ENCODE data around the gene TMC6.

Gene TMC6

DNA sequence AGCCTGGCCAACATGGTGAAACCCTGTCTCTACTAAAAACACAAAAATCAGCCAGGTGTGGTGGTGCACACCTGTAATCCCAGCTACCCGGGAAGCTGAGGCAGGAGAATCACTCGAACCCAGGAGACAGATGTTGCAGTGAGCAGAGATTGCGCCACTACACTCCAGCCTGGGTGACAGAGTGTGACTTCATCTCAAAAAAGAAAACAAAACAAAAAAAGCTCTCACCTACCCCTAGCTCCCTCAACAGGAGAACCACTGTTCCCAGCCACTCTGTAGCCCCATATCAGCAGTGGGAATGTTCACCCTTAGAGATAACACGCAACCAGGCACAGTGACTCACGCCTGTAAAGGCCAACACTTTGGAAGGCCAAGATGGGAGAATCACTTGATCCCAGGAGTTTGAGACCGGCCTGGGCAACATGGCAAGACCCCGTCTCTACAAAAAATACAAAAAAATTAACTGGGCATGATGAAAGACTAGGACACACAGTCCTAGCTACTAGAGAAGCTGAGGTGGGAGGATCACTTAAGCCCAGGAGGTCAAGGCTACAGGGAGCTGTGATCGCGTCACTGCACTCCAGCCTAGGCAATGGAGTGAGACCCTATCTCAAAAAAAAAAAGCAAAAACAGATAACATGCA lies 7.4 kb upstream of the TMC6 start:
- DNase-seq (ENCODE audit: low read depth) = no peak

DNA sequence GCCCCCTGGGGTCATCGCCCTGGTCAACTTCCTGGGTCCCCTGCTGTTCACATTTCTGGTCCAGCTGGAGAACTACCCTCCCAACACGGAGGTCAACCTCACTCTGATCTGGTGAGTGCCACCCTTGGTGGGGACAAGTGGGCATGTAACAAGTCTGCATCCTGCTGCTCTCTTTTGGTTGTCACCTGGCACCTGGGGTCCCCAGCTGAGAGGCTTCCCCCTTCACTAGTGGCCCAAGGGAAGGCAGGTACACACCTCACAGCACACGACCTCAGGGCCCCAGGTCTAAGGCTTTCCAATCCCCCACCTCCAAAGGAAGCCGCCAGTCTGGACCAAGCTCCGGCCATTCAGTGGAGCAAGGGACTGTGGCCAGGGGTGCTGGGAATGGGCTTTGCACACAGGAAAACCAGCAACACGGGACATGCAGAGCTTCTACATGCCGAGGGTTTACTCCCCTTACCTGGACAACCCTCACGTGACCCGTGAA lies 6.4 kb upstream of the TMC6 start:
- no peak for DNase-seq (ENCODE audit: low read depth)

DNA sequence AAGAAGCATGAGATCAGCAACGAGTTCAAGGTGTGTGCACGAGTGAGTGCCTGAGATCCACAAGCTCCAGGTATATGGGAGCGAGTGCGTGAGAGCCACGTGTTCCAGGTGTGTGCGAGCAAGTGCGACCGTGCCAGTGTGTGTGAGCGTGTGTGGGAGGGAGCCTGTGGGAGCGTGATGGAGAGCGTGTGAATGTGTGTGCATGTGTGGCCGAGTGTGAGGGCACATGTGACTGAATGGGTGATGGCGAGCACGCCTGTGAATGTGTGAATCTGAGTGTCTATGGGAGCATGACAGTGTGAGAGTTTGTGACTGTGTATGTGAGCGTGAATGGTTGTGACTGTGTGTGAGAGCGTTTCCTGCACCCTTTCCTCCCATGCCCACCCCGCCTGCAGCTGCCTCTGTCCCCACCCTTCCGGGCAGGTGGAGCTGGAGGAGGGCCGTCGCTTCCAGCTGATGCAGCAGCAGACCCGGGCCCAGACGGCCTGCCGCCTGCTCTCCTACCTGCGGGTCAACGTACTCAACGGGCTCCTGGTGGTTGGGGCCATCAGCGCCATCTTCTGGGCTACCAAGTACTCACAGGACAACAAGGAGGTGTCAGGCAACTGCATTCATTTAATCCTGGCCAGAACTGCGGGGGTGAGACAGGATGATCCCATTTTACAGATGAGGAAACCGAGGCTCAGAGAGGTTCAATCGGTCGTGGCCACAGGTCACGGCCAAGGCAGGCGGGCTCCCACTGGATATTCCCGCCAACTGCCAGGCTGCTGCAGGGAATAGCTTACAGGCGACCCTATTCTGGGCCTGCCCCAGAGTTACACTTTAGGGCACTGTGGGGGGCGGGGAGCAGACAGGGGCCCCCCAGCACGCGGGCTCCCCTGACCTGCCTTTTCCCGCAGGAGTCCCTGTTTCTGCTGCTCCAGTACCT lies 5.7 kb upstream of the TMC6 start:
- DNase-seq (ENCODE audit: low read depth) = no peak

DNA sequence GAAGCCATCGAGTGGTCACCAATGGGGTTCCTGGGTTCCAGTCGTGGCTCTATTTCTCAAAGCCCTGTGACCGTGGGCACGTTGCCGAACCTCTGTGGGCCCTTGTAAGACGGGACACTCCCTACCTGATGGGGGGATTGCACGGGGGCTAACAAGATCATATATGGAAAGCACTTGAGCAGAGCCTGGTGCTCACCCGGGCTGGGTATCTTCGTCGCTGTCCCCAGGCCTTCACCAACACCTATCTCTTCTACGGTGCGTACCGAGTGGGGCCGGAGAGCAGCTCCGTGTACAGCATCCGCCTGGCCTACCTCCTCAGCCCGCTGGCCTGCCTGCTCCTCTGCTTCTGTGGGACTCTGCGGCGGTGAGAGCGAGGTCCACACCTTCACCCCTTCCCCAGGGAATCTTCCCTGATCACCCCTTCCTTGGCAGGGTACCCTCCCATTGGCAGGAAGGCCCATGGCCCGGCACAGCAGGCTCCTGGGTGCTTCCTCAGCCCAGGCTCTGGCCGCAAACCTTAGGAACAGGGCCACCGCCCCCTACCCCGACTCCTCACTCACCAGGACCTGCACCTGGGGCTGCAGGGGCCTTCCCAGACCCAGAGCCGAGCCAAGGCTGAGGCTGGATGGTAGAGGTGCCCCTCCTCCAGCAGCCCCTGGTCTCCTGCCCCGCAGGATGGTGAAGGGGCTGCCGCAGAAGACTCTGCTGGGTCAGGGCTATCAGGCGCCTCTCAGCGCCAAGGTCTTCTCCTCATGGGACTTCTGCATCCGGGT lies 4.8 kb upstream of the TMC6 start:
- no peak for DNase-seq (ENCODE audit: low read depth)

DNA sequence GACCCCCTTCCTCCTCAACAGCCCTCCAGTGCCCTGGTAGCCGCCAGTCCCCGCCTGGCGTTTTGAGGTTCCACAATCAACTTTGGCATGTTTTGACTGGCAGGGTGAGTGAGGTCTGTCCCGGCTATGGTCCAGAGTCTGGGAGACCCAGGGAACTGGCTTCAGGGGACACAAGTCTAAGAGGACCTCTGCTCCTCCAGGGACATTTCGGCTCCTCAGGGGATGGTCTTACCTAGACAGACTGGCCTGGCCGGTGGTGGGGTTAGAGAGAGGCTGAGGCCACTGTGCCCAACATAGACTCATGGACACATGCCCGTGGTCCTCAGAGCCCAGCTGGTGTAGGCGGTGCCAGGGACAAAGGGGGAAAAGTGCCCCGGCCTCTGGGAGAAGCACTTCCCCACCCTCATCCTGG lies 4.2 kb upstream of the TMC6 start:
- no peak for DNase-seq (ENCODE audit: low read depth)

DNA sequence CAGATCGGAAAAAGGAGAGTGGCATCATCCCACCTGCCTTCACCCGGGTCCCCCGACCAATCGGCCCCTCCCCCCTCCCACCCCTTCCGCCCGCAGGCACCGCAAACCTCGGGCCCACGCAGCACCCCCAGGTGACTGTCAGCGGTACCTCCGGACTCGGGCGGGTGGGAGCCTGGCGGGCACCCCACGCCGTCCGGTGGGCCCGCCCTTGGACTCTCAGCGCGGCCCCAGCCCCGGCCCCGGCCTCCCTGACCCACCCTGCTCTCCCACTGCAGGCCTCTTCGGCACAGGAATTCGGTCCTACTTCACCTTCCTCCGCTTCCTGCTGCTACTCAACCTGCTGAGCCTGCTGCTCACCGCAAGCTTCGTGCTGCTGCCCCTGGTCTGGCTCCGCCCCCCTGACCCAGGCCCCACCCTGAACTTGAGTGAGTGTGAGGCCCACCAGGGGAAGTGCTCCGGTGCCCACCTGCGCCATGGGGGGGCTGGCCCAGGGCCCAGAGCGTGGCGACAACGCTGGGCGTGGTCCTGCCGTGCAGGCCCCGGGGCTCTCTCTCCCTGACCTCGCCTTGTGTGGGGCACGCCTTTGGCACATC lies 3.6 kb upstream of the TMC6 start:
- no peak for DNase-seq (ENCODE audit: low read depth)

DNA sequence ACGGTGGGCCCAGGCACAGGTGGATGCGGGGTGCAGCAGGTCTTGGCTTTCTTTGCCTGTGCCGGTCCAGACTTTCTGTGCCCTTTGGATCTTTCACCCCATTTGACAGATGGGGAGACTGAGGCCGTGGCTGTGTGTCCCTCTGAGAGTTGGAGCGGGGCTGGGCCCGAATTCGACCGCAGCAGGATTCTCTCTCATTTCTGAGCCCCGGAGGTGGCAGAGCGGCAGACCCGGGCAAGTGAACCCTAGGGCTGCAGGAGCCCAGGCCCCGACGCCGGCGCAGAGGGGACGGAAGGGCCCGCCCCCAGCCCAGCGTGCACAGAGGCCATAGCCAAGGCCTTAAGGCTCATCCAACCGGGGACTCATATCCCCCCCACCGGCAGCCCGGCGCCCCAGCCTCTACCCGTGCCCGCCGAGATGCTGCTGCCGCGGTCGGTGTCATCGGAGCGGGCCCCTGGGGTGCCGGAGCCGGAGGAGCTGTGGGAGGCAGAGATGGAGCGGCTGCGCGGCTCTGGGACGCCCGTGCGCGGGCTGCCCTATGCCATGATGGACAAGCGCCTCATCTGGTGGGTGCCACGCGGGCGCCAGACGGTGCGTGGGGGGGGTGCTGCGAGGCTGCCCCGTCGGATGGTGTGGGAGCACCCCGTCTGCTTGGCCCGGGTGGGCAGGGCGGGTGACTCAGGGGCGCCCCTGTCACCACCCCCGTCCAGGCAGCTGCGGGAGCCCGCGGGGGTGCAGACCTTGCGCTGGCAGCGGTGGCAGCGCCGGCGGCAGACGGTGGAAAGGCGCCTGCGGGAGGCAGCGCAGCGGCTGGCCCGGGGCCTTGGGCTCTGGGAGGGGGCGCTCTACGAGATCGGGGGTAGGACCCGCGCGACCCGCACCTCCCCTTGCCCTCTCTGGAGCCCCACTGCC lies 2.9 kb upstream of the TMC6 start:
- no peak for DNase-seq (ENCODE audit: low read depth)

DNA sequence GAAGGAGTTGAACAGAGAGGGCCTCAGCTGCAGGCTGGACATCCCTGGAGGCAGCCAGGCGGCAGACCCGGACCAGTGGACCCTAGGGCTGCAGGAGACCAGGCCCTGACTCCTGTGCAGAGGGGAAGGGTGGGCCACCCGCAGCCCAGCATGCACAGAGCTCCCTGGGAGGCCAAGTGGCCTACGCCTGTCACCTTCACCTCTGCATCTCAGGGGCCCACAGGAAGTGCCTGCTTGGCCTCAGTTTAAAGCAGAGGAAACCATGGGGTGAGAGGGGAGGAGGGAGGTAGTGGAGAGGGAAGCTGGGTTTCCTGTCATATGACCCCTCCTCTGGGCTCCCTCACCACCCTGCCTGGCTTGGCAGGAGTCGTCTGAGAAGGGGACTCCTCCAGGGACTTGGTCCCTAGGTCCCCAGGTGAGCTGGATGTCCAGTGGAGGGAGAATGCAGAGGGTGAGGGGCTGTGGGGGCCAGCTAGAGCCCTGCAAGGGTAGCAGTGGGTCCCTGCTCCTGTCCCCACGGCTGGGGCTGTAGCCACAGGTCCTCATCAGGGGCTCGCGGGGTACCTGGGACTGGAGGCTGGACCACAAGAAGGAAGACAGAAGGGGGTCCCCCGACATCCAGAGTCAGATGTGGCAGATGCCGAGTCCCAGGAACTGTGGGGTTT lies 2.0 kb upstream of the TMC6 start, which contains the start of gene TMC8:
Gene TMC8, plus strand, starts transcription at position 335 of the 665 bp plus-strand sequence. CDS start 818 bp downstream, outside the sequence.
- no peak for DNase-seq (ENCODE audit: low read depth)

DNA sequence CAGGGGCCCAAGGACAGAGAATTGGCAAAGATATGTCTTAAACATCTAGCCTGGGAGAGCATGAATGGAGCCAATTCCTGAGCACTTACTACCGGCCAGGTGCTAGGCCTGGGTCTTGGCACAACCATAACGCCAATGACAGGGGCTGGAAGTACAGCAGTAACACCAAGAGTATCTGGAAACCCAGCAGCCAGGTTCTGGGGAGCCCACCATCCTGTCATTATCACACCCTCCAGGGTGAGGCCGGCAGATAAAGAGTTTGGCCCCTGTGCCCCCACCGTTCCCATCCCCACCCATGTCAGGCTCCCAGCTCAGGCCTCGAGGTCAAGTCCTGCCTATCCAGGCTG lies 1.5 kb upstream of the TMC6 start:
- no peak for DNase-seq (ENCODE audit: low read depth)

DNA sequence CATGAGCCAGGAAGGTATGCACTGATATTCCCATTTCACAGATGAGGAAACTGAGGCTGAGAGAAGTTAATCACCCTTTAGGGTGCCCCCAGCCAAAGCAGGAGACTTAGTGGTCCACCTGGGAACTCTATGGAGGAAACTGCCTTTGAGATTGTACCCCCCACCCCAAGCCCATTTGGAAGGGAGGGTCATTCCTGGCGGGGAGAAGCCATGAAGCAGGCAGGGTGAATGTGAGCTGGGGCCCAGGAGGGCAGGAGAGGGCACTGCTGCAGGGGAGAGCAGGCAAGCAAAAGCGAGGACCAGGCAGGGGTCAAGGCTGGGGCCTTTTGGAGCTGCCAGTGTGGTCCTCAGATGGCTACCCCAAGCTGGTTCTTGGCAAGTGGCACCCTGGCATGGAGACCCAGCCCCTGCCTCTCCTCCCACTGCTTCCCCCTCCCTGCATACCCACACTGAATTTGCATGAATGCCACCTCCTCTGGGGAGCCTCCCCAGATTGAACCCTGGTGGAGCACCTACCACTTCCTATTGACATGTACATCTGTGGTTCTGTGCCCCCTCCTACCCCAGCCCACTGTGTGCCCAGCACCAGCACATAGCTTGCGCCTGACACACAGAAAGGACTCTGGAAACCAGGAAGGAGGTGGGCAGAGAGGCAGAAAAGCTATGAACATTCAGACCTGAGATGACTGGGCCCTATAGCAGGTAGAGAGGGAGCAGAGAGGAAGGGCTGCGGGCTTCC lies 965 bp upstream of the TMC6 start:
- no peak for DNase-seq (ENCODE audit: low read depth)

DNA sequence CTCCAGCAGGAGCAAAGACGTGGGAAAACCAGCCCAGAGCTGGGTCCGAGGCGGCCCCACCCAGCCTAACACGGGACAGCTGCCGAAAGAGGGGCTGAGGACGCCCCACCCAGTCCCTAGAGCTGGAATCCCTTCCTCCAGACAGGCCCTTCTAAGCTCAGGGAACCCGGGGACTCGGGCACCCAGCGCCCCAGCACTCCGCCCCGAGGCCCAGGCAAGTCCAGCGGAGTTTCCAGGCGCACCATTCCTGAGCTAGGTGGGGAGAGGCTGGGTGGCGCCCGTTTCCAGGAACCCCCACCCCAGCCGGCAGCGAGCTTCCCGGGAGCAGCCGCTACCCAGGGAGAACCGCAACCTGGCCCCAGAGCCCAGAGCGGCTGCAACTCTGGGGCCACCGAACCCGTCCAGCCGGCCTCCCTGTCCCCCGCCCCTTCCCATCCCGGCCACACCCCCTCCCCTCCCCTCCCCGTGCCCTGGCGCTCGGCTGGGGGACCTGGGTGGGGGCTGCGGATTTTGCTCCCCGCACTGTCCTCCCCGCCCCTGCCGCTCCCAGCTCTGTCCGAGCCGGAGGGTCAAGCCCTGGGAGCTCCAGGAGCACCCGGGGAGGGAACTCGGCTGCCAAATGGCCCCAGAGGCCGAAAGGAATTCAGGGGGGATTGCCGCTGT lies 536 bp downstream of the TMC6 start:
- DNase-seq (ENCODE audit: low read depth) = no peak

DNA sequence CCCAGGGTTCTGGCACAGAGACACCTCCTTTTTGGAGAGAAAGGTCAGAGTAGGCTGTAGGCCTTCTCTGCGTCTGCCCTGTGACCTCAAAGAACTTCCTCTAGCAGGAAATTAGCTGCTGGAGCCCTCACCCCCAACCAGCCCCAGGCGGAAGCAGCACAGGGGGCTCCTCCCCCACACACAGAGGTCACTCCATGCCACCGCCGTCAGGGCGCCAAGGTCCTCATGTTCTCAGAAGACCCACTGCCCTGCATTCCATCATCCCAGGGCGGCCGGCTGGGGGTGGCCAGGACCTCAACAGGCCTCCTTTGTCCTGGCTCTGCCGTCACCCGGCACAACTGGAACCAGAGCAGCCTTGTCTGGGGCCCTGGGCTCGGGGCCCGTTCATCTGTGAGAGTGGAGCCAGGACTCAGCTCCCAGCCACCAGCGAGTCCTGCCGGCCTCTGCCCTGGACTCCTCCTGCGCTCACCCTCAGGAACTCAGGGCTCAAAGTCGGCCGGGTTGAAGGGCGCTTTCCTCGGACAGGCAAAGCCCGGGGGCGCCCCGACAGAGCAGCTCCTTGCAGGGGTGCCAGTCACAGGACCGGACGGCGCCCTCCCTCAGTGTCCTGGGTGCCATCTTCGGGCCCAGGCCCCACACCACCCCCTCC lies 1.2 kb downstream of the TMC6 start:
- DNase-seq (ENCODE audit: low read depth) = no peak

DNA sequence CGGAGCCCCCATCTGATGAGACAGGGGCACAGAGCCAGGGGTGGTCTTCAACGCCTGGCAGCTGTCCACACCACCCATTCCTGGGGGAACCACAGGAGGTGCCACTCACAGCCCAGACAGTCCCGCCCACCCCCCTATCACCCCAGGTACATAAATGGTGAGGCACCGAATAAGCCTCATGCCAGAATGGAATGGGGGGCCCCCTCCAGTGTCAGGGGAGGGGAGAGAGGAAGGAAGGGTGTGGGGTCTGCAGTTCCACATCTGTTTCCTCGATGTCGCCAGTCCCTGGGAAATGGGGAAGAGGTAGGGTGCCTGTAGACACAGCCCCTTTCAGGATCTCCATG lies 1.7 kb downstream of the TMC6 start:
- DNase-seq (ENCODE audit: low read depth) = no peak

DNA sequence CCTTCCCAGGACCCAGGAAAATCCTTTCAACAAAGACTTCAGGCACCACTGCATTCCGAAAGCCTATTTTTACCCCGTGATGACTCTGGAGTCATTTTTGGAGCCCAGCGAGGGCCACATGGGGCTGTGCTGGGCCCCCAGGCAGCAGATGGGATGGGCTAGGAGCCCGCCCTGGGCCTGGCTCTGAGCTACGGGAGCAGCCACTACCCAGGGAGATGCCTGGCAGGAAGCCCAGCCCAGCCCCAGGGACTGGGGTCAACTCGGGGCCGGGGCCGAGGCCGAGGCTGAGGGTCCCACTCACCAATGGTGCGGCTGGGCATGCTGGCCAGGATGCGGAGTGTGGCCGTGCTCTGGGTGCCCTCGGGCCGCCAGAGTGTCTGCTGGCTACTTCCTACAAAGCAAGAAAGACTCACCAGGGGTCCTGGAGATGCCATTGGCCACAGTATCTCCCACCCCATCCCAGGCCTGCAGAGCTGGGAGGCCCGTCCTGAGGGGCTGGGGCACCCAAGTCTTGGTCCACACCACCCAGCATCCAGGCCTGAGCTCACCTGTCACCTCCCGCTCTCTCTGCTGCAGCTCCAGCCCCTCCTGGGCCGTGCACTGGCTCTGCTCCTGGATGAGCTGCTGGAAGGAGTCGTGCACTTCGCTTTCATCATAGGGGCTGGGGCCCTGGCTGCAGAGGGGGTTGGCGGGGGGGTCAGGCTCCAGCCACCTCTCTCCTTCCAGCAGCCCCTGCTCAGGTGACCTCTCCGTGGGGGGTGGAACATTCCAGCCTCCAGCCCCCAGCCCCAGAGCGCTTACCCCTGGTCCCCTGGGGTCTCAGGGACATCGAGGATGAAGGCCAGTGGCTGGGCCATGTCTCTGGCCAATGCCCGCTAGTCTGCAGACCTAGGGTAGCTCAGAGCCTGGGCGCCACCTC lies 2.3 kb downstream of the TMC6 start:
- DNase-seq (ENCODE audit: low read depth) = no peak

DNA sequence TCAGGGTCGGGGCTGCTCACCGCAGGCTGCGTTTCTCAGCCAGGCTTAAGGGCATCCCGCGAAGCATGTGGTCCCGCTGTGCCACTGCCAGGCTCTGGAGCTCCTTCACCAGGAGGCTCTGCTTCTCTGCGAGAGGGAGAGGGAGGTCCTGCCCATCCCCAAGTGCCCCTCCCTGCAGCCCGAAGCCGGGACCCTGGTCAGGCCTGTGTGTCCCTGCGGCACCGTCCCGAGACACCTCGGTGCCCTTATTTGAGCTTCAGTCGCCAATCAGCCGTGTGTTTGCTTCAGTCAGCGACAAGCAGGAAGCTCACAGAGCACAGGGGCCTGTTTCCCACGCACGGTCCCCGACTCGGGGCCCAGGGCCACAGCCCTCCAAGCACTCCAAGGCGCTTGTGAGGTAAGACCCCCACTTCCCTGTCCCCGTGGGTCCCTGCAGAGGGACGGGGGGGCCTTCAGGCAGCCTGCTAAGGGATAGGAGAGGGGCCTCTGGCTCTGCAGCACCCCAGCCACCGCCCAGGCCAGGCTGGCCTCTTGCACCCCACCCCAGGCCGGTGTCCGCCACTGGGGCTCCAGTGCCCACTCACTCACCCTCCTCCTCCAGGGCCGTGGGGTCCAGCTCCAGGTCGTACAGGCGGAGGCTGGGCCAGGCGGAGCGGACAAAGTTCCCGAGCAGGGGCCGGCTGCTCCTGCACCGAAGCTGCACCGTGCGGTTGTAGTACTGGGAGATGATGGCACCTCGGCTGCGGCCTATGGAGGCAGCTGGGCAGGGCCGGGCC lies 3.2 kb downstream of the TMC6 start:
- DNase-seq (ENCODE audit: low read depth) = no peak

DNA sequence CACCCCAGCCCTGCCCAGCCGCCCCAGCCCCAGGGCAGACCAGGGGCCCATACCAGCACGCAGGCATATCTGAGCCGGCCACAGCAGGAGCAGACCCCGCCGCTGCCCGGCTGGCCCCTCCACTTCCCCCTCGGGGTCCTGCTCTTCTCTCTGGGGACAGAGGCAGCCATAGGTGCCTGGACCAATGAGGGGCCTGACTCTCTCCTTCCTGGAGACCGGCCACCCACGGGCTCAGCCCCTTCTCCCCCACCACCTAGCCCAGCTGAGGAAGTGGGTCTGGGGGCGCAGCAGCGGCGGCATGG lies 3.8 kb downstream of the TMC6 start:
- no peak for DNase-seq (ENCODE audit: low read depth)
